ENCODE results near the gene EPHA1.

EPHA1 gene

GRCh38 chr7:143352531-143353002 is 56.1 kb downstream of the EPHA1 start:
- DNase-seq (ENCODE audit: low spot score in 2 of 2) (no peak), ATAC-seq (replicated peaks; ENCODE audit: extremely low read depth, poor library complexity, severe bottlenecking) (no peak)
- Mint-ChIP-seq H3K9me3 (no peaks in the 10 kb centered on the region), H3K27ac (ENCODE audit: low read depth) (no peak overlapping the region), H3K36me3 (ENCODE audit: insufficient read depth) (no peaks in the 10 kb centered on the region), H3K4me1 (peaks cover 7% of the 10 kb centered on the region), H3K27me3 (no peaks in the 10 kb centered on the region), H3K4me3 (no peak overlapping the region)

DNA sequence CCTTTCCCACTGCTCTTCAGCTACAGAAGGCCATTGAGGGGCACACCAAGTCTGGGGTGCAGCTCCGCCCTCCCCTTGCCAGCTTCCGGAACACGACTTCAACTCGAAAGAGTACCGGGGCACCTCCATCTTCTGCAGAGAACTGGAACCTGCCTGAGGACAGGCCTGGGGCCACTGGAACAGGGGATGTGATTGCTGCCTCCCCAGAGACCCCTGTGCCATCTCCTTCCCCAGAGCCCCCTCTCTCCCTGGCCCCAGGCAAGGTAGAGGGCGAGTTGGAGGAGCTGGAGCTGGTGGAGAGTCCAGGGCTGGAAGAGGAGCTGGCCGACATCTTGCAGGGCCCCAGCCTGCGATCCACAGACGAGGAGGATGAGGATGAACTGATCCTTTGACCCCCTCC is 57.1 kb downstream of the EPHA1 start:
- Mint-ChIP-seq H3K9me3 (no peaks in the 10 kb centered on the region), H3K4me3 (no peak overlapping the region), H3K27me3 (no peaks in the 10 kb centered on the region), H3K27ac (ENCODE audit: low read depth) (no peak overlapping the region), H3K4me1 (peaks cover 7% of the 10 kb centered on the region), H3K36me3 (ENCODE audit: insufficient read depth) (no peaks in the 10 kb centered on the region)
- no peak for DNase-seq (ENCODE audit: low spot score in 2 of 2)
- ATAC-seq (replicated peaks; ENCODE audit: extremely low read depth, poor library complexity, severe bottlenecking): no peak

DNA sequence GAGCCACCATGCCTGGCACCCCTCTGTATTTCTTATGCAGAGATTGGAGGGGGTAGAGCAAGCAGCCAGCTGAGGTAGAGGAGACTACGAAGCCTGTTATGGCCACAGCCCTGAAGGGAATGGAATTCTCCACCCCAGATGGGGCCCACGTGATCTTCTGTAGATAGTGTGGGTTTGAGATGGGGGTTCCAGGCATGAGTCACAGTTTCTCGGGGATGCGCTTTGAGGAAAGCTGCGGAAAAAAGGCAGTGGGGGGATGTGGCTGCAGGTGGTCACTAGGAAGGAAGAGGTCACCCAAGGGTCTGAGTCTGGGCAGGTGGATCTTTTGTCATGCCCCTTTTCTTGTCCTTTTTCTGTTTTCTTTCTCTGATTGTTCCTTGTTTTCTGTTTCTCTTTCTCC is 57.6 kb downstream of the EPHA1 start:
- no peak for DNase-seq (ENCODE audit: low spot score in 2 of 2)
- no peaks in the 10 kb centered on the region for H3K9me3 Mint-ChIP-seq
- H3K27me3 Mint-ChIP-seq: no peaks in the 10 kb centered on the region
- no peak overlapping the region for H3K4me3 Mint-ChIP-seq
- ATAC-seq (replicated peaks; ENCODE audit: extremely low read depth, poor library complexity, severe bottlenecking): no peak
- peaks cover 7% of the 10 kb centered on the region for H3K4me1 Mint-ChIP-seq
- H3K27ac Mint-ChIP-seq (ENCODE audit: low read depth): no peak overlapping the region
- no peaks in the 10 kb centered on the region for H3K36me3 Mint-ChIP-seq (ENCODE audit: insufficient read depth)

DNA sequence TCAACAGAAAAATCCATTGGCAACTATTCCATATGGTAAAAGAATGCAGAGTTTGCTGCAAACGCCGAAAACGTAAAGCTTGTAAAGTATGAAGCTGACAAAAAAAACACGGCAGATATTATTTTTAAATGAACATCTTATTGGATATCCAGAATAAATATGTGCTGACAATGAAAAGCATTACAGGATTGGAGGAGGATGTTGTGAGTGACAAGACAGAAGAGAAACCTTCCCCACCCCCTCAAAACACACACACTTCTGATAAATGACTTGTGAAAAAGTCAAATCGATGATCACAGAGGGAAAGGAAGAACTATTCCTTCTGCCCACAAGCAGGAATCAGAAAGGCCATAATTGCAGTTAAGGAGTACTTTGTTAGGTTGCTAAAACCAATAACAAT is 60.7 kb downstream of the EPHA1 start:
- no peaks in the 10 kb centered on the region for H3K9me3 Mint-ChIP-seq

GRCh38 chr7:143346018-143346417 is 62.6 kb downstream of the EPHA1 start:
- Mint-ChIP-seq H3K27ac (ENCODE audit: low read depth) (no peak overlapping the region), H3K36me3 (ENCODE audit: insufficient read depth) (no peaks in the 10 kb centered on the region), H3K27me3 (peaks cover 6% of the 10 kb centered on the region), H3K4me1 (peaks cover 8% of the 10 kb centered on the region), H3K9me3 (no peaks in the 10 kb centered on the region), H3K4me3 (no peak overlapping the region)
- no peak for DNase-seq (ENCODE audit: low spot score in 2 of 2)
- no peak for ATAC-seq (replicated peaks; ENCODE audit: extremely low read depth, poor library complexity, severe bottlenecking)

More for the DNA sequence above, 60.7 kb downstream of the EPHA1 start:
- Mint-ChIP-seq H3K27me3 (peaks cover 6% of the 10 kb centered on the region), H3K27ac (ENCODE audit: low read depth) (no peak overlapping the region), H3K36me3 (ENCODE audit: insufficient read depth) (no peaks in the 10 kb centered on the region), H3K4me1 (peaks cover 8% of the 10 kb centered on the region), H3K4me3 (no peak overlapping the region)
- no peak for ATAC-seq (replicated peaks; ENCODE audit: extremely low read depth, poor library complexity, severe bottlenecking)
- DNase-seq (ENCODE audit: low spot score in 2 of 2): no peak

GRCh38 chr7:143345428-143345900 is 63.2 kb downstream of the EPHA1 start:
- Mint-ChIP-seq H3K27ac (ENCODE audit: low read depth) (no peak overlapping the region), H3K9me3 (no peaks in the 10 kb centered on the region), H3K4me3 (peak overlapping the region; percentile 72), H3K27me3 (peaks cover 6% of the 10 kb centered on the region), H3K36me3 (ENCODE audit: insufficient read depth) (no peaks in the 10 kb centered on the region), H3K4me1 (peaks cover 8% of the 10 kb centered on the region)
- DNase-seq (ENCODE audit: low spot score in 2 of 2) (peak; percentile 27 to 37), ATAC-seq (replicated peaks; ENCODE audit: extremely low read depth, poor library complexity, severe bottlenecking) (peak; percentile 97)

GRCh38 chr7:143343596-143343995 is 65.1 kb downstream of the EPHA1 start:
- Mint-ChIP-seq H3K9me3 (no peaks in the 10 kb centered on the region), H3K27me3 (peaks cover 20% of the 10 kb centered on the region), H3K27ac (ENCODE audit: low read depth) (no peak overlapping the region), H3K4me1 (peaks cover 8% of the 10 kb centered on the region), H3K4me3 (no peak overlapping the region), H3K36me3 (ENCODE audit: insufficient read depth) (no peaks in the 10 kb centered on the region)
- no peak for ATAC-seq (replicated peaks; ENCODE audit: extremely low read depth, poor library complexity, severe bottlenecking)
- DNase-seq (ENCODE audit: low spot score in 2 of 2): no peak

DNA sequence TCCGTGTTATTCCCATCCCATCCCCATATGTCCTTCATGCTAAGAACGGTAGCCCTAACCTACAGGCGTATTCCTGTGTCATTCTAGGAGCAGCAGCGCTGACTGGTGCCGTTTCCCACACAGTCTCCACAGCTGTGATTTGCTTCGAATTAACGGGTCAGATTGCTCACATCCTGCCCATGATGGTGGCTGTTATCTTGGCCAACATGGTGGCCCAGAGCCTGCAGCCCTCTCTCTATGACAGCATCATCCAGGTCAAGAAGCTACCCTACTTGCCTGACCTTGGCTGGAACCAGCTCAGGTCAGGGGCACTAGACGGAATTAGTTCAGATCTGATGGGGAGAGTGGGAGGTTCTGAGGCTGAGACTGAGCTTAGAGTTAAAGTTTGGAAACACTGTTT is 66.8 kb downstream of the EPHA1 start:
- Mint-ChIP-seq H3K9me3 (no peaks in the 10 kb centered on the region), H3K27me3 (peaks cover 20% of the 10 kb centered on the region), H3K4me3 (no peak overlapping the region), H3K36me3 (ENCODE audit: insufficient read depth) (no peaks in the 10 kb centered on the region), H3K27ac (ENCODE audit: low read depth) (no peak overlapping the region), H3K4me1 (peaks cover 8% of the 10 kb centered on the region)
- no peak for DNase-seq (ENCODE audit: low spot score in 2 of 2)
- no peak for ATAC-seq (replicated peaks; ENCODE audit: extremely low read depth, poor library complexity, severe bottlenecking)
